GM18951 (cell line): ENCODE results near the gene OPRPN.

ENCODE experiments used
- POLR2A ChIP-seq: IDR thresholded peaks from 4 replicates; pipeline ENCODE4 v1.6.1; 2011; ENCODE audit warnings: mild to moderate bottlenecking; ENCODE audit not compliant: insufficient read length, insufficient read depth; ENCODE audit errors: extremely low read depth
- in situ Hi-C: fragments of 300-500 bp; cut with MboI; formaldehyde crosslinking; loops from one replicate; pipeline ENCODE4 v1.12.0; 2022; ENCODE audit warnings: low sequenced_read_pairs, mixed read lengths, inconsistent platforms; ENCODE audit not compliant: unreplicated experiment

OPRPN gene

GRCh38 chr4:70402762-70403161 lies 5.0 kb downstream of the OPRPN start:
- no peak for TF ChIP-seq POLR2A
- in situ Hi-C loops: no loop called here

GRCh38 chr4:70405765-70406164 lies 8.0 kb downstream of the OPRPN start:
- in situ Hi-C loops: no loop called here
- no peak for TF ChIP-seq POLR2A

GRCh38 chr4:70425306-70425705 lies 27.6 kb downstream of the OPRPN start:
- in situ Hi-C loops: no loop called here
- no peak for TF ChIP-seq POLR2A

- in situ Hi-C loops: no loop called here
- no peak for TF ChIP-seq POLR2A
These were observed 29.0 kb downstream of the OPRPN start for GRCh38 chr4:70426789-70427188.

- TF ChIP-seq POLR2A: no peak
- in situ Hi-C loops: no loop called here
These were observed 39.5 kb downstream of the OPRPN start for GRCh38 chr4:70437197-70437596.

- in situ Hi-C loops: no loop called here
- TF ChIP-seq POLR2A: no peak
These were observed 44.7 kb downstream of the OPRPN start for GRCh38 chr4:70442474-70442873.

GRCh38 chr4:70443329-70443728 lies 45.6 kb downstream of the OPRPN start:
- TF ChIP-seq POLR2A: no peak

GRCh38 chr4:70449220-70449619 lies 51.5 kb downstream of the OPRPN start:
- in situ Hi-C loops: no loop called here
- TF ChIP-seq POLR2A: no peak

More at GRCh38 chr4:70443329-70443728, 45.6 kb downstream of the OPRPN start:
- in situ Hi-C loops: no loop called here

- TF ChIP-seq POLR2A: no peak
These were observed 55.2 kb downstream of the OPRPN start for GRCh38 chr4:70452946-70453345.

More at GRCh38 chr4:70452946-70453345, 55.2 kb downstream of the OPRPN start:
- in situ Hi-C loops: no loop called here
